Ishikawa (cell line): ENCODE measurements around the gene PHGDH.

Source experiments
- MAX ChIP-seq: IDR thresholded peaks from 2 replicates; pipeline ENCODE4 v1.6.1; 2012
- YY1 ChIP-seq: IDR thresholded peaks from 2 replicates; pipeline ENCODE4 v1.6.1; 2012; ENCODE audit warnings: low read depth

- TF ChIP-seq YY1 = no peak
- peak; percentile 40; the same call in 1 of the 2 replicates for TF ChIP-seq MAX
Observed at GRCh38 chr1:119782631-119783325, 71.0 kb downstream of the PHGDH start.
